Measurements from ENCODE around the gene MAFF.
"Not testable (repeated sequence)": the region's sequence is repeated elsewhere in the genome, so short reads cannot be mapped to it uniquely, and the experiment has no call there.

The MAFF gene

DNA sequence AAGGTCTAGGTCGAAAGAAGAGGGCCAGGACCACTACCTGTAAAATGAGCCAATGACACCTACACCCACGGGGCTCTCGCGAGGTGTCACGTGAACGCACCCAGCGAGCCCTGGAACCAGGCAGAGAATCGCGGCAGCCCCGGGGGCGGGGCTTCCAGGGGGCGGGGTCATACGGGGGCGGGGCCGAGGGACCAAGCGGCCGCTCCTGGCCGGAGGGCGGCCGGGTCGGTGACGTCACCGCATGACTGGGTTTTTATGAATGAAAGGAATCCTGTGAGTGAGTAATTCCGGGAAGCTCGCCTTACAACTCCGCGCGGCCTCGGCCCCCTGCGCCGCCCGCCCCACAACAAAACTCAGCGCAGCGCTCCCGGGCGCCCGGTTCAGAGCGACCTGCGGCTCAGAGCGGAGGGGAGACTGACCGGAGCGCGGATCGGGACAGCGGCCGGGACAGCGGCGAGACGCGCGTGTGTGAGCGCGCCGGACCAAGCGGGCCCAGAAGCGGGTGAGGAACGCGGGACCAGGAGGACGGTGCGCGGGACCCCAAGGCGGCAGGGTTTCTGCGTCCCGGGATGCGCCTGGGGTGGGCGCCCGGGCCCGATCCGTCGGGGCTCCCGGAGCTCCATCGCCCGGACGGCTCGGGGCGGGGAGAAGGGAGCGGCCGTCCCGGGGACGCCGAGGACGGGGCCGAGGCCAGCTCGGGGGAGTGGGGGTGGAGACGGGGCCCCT is at the start of gene MAFF:
Gene MAFF, plus strand, starts transcription at position 284 of the 726 bp plus-strand sequence. CDS start 11,860 bp downstream, outside the sequence.
- H3K27ac ChIP-seq (ENCODE audit: low read length) = no peak within 1 kb of the TSS; the same call in 1 of the 2 replicates
- H4K20me1 ChIP-seq (ENCODE audit: insufficient read depth, low read length) = peaks cover 25% of the 10 kb centered on the region
- H3K4me1 ChIP-seq (ENCODE audit: insufficient read depth, low read length) = peaks cover 35% of the 10 kb centered on the region
- no peak for TF ChIP-seq EZH2 (IDR thresholded peaks at IDR 0.05; ENCODE audit: borderline replicate concordance, low read depth, low read length, severe bottlenecking)
- TF ChIP-seq CTCF (IDR thresholded peaks at IDR 0.05; ENCODE audit: borderline replicate concordance, extremely low read depth, low read length, poor library complexity, severe bottlenecking) = no peak
- DNase-seq (peak; percentile 80), ATAC-seq (ENCODE audit: insufficient read depth, low read depth) (peak; percentile 75)
- peak within 1 kb of the TSS; percentile 62 for H3K9ac ChIP-seq (ENCODE audit: low read depth, low read length)
- no peaks in the 10 kb centered on the region for H3K79me2 ChIP-seq (ENCODE audit: insufficient read depth, low read length)
- H3K36me3 ChIP-seq (ENCODE audit: insufficient read depth, low read length) = no peaks in the 10 kb centered on the region; the same call in 1 of the 2 replicates
- H3K9me3 ChIP-seq (ENCODE audit: insufficient read depth, low read length, severe bottlenecking) = no peaks in the 10 kb centered on the region
- peak within 1 kb of the TSS; percentile 43 to 77; a peak in 3 of 4 replicates for H3K4me3 ChIP-seq (ENCODE audit: low read depth in 1 of 2, low read length in 2 of 2)
- peaks cover 11% of the 10 kb centered on the region for H3K27me3 ChIP-seq (ENCODE audit: insufficient read depth, low read length, poor library complexity)
- peak within 1 kb of the TSS; percentile 76 for H2AFZ ChIP-seq (ENCODE audit: low read depth, low read length)
- H3K4me2 ChIP-seq (ENCODE audit: insufficient read depth, low read length) = peak within 1 kb of the TSS; percentile 87

GRCh38 chr22:38153821-38154562 is 47.8 kb upstream of the MAFF start:
- Histone ChIP-seq H3K27me3 (ENCODE audit: insufficient read depth, low read length, poor library complexity) (no peaks in the 10 kb centered on the region), H3K79me2 (ENCODE audit: insufficient read depth, low read length) (peaks cover 8% of the 10 kb centered on the region; the same call in 1 of the 2 replicates), H3K9ac (ENCODE audit: low read depth, low read length) (no peak overlapping the region), H3K9me3 (ENCODE audit: insufficient read depth, low read length, severe bottlenecking) (no peaks in the 10 kb centered on the region), H3K4me2 (ENCODE audit: insufficient read depth, low read length) (no peak overlapping the region), H3K36me3 (ENCODE audit: insufficient read depth, low read length) (peaks cover 12% of the 10 kb centered on the region; the same call in 1 of the 2 replicates), H3K27ac (ENCODE audit: low read length) (no peak overlapping the region), H3K4me3 (ENCODE audit: low read depth in 1 of 2, low read length in 2 of 2) (no peak overlapping the region), H4K20me1 (ENCODE audit: insufficient read depth, low read length) (0 out of 2 replicates have a peak, but pooled peaks cover 6% of the 10 kb centered on the region), H3K4me1 (ENCODE audit: insufficient read depth, low read length) (no peaks in the 10 kb centered on the region), H2AFZ (ENCODE audit: low read depth, low read length) (no peak overlapping the region)
- TF ChIP-seq EZH2 (IDR thresholded peaks at IDR 0.05; ENCODE audit: borderline replicate concordance, low read depth, low read length, severe bottlenecking) (no peak), CTCF (IDR thresholded peaks at IDR 0.05; ENCODE audit: borderline replicate concordance, extremely low read depth, low read length, poor library complexity, severe bottlenecking) (no peak)
- ATAC-seq (ENCODE audit: insufficient read depth, low read depth) (no peak), DNase-seq (no peak)

- not testable (repeated sequence) for H2AFZ ChIP-seq (ENCODE audit: low read depth, low read length); H3K4me2 ChIP-seq (ENCODE audit: insufficient read depth, low read length); H4K20me1 ChIP-seq (ENCODE audit: insufficient read depth, low read length); ATAC-seq (ENCODE audit: insufficient read depth, low read depth); H3K9ac ChIP-seq (ENCODE audit: low read depth, low read length); H3K79me2 ChIP-seq (ENCODE audit: insufficient read depth, low read length); H3K4me1 ChIP-seq (ENCODE audit: insufficient read depth, low read length); H3K27ac ChIP-seq (ENCODE audit: low read length); H3K9me3 ChIP-seq (ENCODE audit: insufficient read depth, low read length, severe bottlenecking); DNase-seq; H3K4me3 ChIP-seq (ENCODE audit: low read depth in 1 of 2, low read length in 2 of 2); H3K27me3 ChIP-seq (ENCODE audit: insufficient read depth, low read length, poor library complexity)
- peaks cover 12% of the 10 kb centered on the region; the same call in 1 of the 2 replicates for H3K36me3 ChIP-seq (ENCODE audit: insufficient read depth, low read length)
Measured at GRCh38 chr22:38154563-38154915, 47.3 kb upstream of the MAFF start.

DNA sequence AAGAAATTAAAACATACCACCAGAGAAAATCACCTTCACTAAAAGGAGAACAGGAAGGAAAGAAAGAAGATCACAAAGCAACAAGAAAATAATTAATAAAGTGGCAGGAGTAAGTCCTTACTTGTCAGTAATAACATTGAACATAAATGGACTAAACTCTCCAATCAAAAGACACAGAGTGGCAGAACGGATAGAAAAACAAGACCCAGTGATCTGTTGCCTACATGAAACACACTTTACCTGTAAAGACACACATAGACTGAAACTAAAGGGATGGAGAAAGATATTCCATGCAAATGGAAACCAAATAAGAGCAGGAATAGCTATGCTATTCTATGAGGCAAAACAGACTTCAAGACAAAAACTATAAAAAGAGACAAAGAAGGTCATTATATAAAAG is 46.1 kb upstream of the MAFF start:
- Histone ChIP-seq H3K79me2 (ENCODE audit: insufficient read depth, low read length) (peaks cover 8% of the 10 kb centered on the region; the same call in 1 of the 2 replicates), H3K9ac (ENCODE audit: low read depth, low read length) (no peak overlapping the region), H3K27me3 (ENCODE audit: insufficient read depth, low read length, poor library complexity) (no peaks in the 10 kb centered on the region), H3K36me3 (ENCODE audit: insufficient read depth, low read length) (peaks cover 12% of the 10 kb centered on the region; the same call in 1 of the 2 replicates), H3K4me2 (ENCODE audit: insufficient read depth, low read length) (no peak overlapping the region), H2AFZ (ENCODE audit: low read depth, low read length) (no peak overlapping the region), H3K9me3 (ENCODE audit: insufficient read depth, low read length, severe bottlenecking) (no peaks in the 10 kb centered on the region), H3K4me1 (ENCODE audit: insufficient read depth, low read length) (no peaks in the 10 kb centered on the region), H3K4me3 (ENCODE audit: low read depth in 1 of 2, low read length in 2 of 2) (no peak overlapping the region), H3K27ac (ENCODE audit: low read length) (no peak overlapping the region), H4K20me1 (ENCODE audit: insufficient read depth, low read length) (0 out of 2 replicates have a peak, but pooled peaks cover 6% of the 10 kb centered on the region)
- no peak for ATAC-seq (ENCODE audit: insufficient read depth, low read depth)
- TF ChIP-seq EZH2 (IDR thresholded peaks at IDR 0.05; ENCODE audit: borderline replicate concordance, low read depth, low read length, severe bottlenecking) = no peak
- no peak for TF ChIP-seq CTCF (IDR thresholded peaks at IDR 0.05; ENCODE audit: borderline replicate concordance, extremely low read depth, low read length, poor library complexity, severe bottlenecking)
- DNase-seq = no peak
